ENCODE data around the gene HMGB1. TPM values are rescaled to one million over a fixed set of nuclear protein-coding genes. Genes with fewer than 3 reads are reported as not detected.
"Not testable (repeated sequence)": the region's sequence is repeated elsewhere in the genome, so short reads cannot be mapped to it uniquely, and the experiment has no call there.

HMGB1 gene
- total and polyA plus RNA-seq, 5 donors from 2014 or later: 363 to 723 (median 654) TPM

DNA sequence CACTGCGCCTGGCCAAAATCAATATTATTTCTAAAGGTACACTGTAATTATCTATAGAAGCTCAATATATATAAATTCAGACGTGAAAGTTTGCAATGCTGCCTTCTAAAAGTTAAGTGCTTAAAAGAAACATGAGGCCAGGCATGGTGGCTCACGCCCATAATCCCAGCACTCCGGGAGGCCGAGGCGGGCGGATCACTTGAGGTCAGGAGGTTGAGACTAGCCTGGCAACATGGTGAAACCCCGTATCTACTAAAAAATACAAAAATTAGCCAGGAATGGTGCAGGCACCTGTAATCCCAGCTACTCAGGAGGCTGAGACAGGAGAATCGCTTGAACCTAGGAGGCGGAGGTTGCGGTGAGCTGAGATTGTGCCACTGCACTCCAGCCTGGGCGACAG, 14.3 kb downstream of the HMGB1 start:
- H3K27me3 Mint-ChIP-seq; H3K4me3 Mint-ChIP-seq; H3K27me3 ChIP-seq (ENCODE audit: control insufficient read depth, insufficient read depth, low read length); H3K9me3 ChIP-seq (ENCODE audit: control insufficient read depth in 2 of 2, low read length in 2 of 2); H3K36me3 ChIP-seq (ENCODE audit: control insufficient read depth, insufficient read depth, low read length); H3K4me1 Mint-ChIP-seq; DNase-seq; H3K4me3 ChIP-seq (ENCODE audit: low read depth, low read length); H3K36me3 Mint-ChIP-seq; H3K27ac ChIP-seq (ENCODE audit: insufficient read depth, low read length, poor library complexity, severe bottlenecking); H3K27ac Mint-ChIP-seq; ATAC-seq (ENCODE audit: low read depth in 2 of 2); H3K4me1 ChIP-seq (ENCODE audit: control insufficient read depth, insufficient read depth, low read length, poor library complexity, severe bottlenecking); H3K9me3 Mint-ChIP-seq: not testable (repeated sequence)

DNA sequence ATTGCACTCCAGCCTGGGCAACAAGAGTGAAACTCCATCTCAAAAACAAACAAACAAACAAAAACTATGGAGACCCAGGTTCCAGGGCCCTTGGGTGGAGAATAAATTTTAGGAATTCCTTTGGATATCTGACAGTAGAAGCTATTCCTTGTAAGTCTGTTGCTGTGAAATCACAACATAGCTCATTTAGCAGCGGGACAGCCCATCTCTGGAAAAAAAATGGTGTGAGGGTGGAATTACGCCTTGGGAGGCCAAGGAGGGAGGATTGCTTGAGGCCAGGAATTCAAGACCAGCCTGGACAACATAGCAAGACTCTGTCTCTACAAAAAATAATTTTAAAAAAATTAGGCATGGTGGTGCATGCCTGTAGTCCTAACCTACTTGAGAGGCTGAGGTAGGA, 15.7 kb downstream of the HMGB1 start:
- no peaks in the 10 kb centered on the region for H3K4me1 ChIP-seq (ENCODE audit: control insufficient read depth, insufficient read depth, low read length, poor library complexity, severe bottlenecking)
- no peak overlapping the region for H3K27ac ChIP-seq (ENCODE audit: insufficient read depth, low read length, poor library complexity, severe bottlenecking)
- peaks cover 6% of the 10 kb centered on the region for H3K27me3 Mint-ChIP-seq
- DNase-seq (no peak), ATAC-seq (ENCODE audit: low read depth in 2 of 2) (no peak)
- no peaks in the 10 kb centered on the region for H3K27me3 ChIP-seq (ENCODE audit: control insufficient read depth, insufficient read depth, low read length)
- no peak overlapping the region for H3K4me3 Mint-ChIP-seq
- no peaks in the 10 kb centered on the region for H3K9me3 ChIP-seq (ENCODE audit: control insufficient read depth in 2 of 2, low read length in 2 of 2)
- H3K27ac Mint-ChIP-seq: no peak overlapping the region
- no peaks in the 10 kb centered on the region for H3K36me3 ChIP-seq (ENCODE audit: control insufficient read depth, insufficient read depth, low read length)
- H3K9me3 Mint-ChIP-seq: no peaks in the 10 kb centered on the region
- H3K4me1 Mint-ChIP-seq: peaks cover 0 to 7% (median 2%) of the 10 kb centered on the region in 4 donors
- H3K36me3 Mint-ChIP-seq: no peaks in the 10 kb centered on the region
- H3K4me3 ChIP-seq (ENCODE audit: low read depth, low read length): no peak overlapping the region

DNA sequence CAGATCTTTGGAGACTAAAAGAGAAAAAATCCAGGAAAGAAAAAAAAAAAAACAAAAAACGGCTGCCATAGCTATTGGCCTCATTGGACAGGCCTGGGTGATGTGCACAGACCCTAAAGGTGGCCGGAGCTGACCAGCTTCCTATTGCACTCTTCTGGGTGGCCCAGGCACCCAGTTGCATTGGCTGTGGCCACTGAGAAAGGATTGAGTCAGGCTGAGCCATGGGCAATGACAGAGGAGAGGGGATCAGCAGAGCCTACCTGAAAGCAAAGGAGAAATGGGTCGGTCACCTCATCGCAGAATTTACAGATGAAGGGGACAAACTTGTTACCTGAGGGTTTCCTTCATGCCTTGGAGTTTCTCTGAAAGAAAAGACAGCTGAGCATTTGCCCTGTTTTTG, 17.3 kb downstream of the HMGB1 start:
- no peaks in the 10 kb centered on the region for H3K4me1 ChIP-seq (ENCODE audit: control insufficient read depth, insufficient read depth, low read length, poor library complexity, severe bottlenecking)
- H3K27me3 ChIP-seq (ENCODE audit: control insufficient read depth, insufficient read depth, low read length): no peaks in the 10 kb centered on the region
- H3K36me3 ChIP-seq (ENCODE audit: control insufficient read depth, insufficient read depth, low read length): no peaks in the 10 kb centered on the region
- peaks cover 0 to 4% (median 2%) of the 10 kb centered on the region in 4 donors for H3K4me1 Mint-ChIP-seq
- H3K9me3 ChIP-seq (ENCODE audit: control insufficient read depth in 2 of 2, low read length in 2 of 2): no peaks in the 10 kb centered on the region
- no peak overlapping the region for H3K27ac ChIP-seq (ENCODE audit: insufficient read depth, low read length, poor library complexity, severe bottlenecking)
- DNase-seq (no peak), ATAC-seq (ENCODE audit: low read depth in 2 of 2) (no peak)
- H3K36me3 Mint-ChIP-seq: no peaks in the 10 kb centered on the region
- no peaks in the 10 kb centered on the region for H3K9me3 Mint-ChIP-seq
- no peak overlapping the region for H3K4me3 ChIP-seq (ENCODE audit: low read depth, low read length)
- no peak overlapping the region for H3K27ac Mint-ChIP-seq
- no peak overlapping the region for H3K4me3 Mint-ChIP-seq
- H3K27me3 Mint-ChIP-seq: peaks cover 6% of the 10 kb centered on the region

DNA sequence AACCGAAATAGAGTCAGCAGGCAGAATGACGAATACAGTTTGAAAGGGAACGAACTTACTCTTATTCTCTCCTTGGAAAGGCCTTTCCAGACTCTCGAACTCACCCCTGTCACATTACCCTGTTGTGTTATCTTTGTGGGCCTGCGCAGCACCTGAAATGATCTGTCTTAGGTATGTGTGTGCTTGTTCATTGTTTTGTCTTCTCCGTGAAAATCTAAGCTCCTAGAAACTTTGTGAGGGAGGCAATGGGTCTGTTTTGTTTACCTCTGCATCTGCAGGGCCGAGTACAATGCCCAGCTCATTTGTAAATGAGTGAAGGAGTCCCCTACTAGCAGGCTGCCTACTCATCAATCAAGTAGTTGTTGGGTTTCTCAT, 19.6 kb downstream of the HMGB1 start:
- H3K36me3 ChIP-seq (ENCODE audit: control insufficient read depth, insufficient read depth, low read length): no peaks in the 10 kb centered on the region
- H3K9me3 Mint-ChIP-seq: no peaks in the 10 kb centered on the region
- no peaks in the 10 kb centered on the region for H3K4me1 ChIP-seq (ENCODE audit: control insufficient read depth, insufficient read depth, low read length, poor library complexity, severe bottlenecking)
- ATAC-seq (ENCODE audit: low read depth in 2 of 2) (no peak), DNase-seq (no peak)
- no peak overlapping the region for H3K27ac ChIP-seq (ENCODE audit: insufficient read depth, low read length, poor library complexity, severe bottlenecking)
- no peak overlapping the region for H3K27ac Mint-ChIP-seq
- H3K27me3 Mint-ChIP-seq: peaks cover 6% of the 10 kb centered on the region
- no peak overlapping the region for H3K4me3 ChIP-seq (ENCODE audit: low read depth, low read length)
- H3K4me1 Mint-ChIP-seq: peaks cover 3 to 7% (median 5%) of the 10 kb centered on the region in 4 donors
- H3K4me3 Mint-ChIP-seq: no peak overlapping the region
- H3K9me3 ChIP-seq (ENCODE audit: control insufficient read depth in 2 of 2, low read length in 2 of 2): no peaks in the 10 kb centered on the region
- H3K27me3 ChIP-seq (ENCODE audit: control insufficient read depth, insufficient read depth, low read length): no peaks in the 10 kb centered on the region
- peaks cover 1% of the 10 kb centered on the region for H3K36me3 Mint-ChIP-seq

DNA sequence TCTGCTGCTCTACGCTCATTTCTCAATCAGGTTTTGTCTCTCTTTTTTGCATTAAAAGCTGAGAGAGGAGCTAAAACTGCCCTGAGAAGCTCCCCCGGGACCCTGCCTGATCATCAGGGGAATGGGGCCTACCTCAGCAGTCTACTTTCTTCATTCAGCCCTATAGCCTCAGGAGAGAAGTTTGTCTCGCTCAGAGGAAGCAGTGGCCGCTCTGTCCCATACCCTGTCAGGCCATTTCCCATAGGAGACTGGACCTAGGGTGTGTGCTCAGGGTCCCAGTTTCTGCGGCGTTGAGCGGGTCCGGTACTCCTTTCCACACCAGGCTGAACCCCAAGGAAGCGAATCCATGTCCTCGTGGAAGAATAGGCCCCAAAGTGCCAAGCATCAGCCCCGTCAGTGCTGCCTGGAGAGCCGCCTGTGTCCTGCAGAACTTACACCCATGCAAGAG, 21.8 kb downstream of the HMGB1 start:
- peaks cover 0 to 2% (median 0%) of the 10 kb centered on the region in 7 donors for H3K9me3 Mint-ChIP-seq
- no peak for DNase-seq
- peaks cover 6% of the 10 kb centered on the region for H3K27me3 Mint-ChIP-seq
- Histone ChIP-seq H3K36me3 (ENCODE audit: control insufficient read depth, insufficient read depth, low read length) (no peaks in the 10 kb centered on the region), H3K4me1 (ENCODE audit: control insufficient read depth, insufficient read depth, low read length, poor library complexity, severe bottlenecking) (no peaks in the 10 kb centered on the region), H3K4me3 (ENCODE audit: low read depth, low read length) (no peak overlapping the region), H3K27ac (ENCODE audit: insufficient read depth, low read length, poor library complexity, severe bottlenecking) (no peak overlapping the region), H3K9me3 (ENCODE audit: control insufficient read depth in 2 of 2, low read length in 2 of 2) (no peaks in the 10 kb centered on the region), H3K27me3 (ENCODE audit: control insufficient read depth, insufficient read depth, low read length) (no peaks in the 10 kb centered on the region)
- H3K4me1 Mint-ChIP-seq: peaks cover 5 to 9% (median 9%) of the 10 kb centered on the region in 4 donors
- H3K4me3 Mint-ChIP-seq: no peak overlapping the region
- H3K36me3 Mint-ChIP-seq: peaks cover 3% of the 10 kb centered on the region
- peak; percentile 25 to 28 for ATAC-seq (ENCODE audit: low read depth in 2 of 2)
- H3K27ac Mint-ChIP-seq: peak overlapping the region in 1 of 3 donors; percentile 23

DNA sequence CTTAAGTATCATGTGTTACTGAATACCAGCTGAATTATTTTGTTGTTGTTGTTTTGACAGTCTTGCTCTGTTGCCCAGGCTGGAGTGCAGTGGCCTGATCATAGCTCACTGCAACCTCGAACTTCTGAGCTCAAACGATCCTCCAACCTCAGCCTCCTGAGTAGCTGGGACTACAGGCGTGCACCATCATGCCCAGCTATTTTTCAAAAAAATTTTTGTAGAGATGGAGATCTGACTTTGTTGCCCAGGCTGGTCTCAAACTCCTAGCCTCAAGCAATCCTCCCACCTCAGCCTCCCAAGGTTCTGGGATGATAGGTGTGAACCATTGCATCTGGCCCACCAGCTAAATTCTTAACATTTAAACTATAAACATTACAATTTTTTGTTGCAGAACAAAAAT, 22.2 kb downstream of the HMGB1 start:
- H3K4me3 Mint-ChIP-seq; H3K4me3 ChIP-seq (ENCODE audit: low read depth, low read length); ATAC-seq (ENCODE audit: low read depth in 2 of 2); H3K27me3 ChIP-seq (ENCODE audit: control insufficient read depth, insufficient read depth, low read length); H3K36me3 ChIP-seq (ENCODE audit: control insufficient read depth, insufficient read depth, low read length); H3K9me3 ChIP-seq (ENCODE audit: control insufficient read depth in 2 of 2, low read length in 2 of 2); H3K9me3 Mint-ChIP-seq; H3K27me3 Mint-ChIP-seq; H3K4me1 ChIP-seq (ENCODE audit: control insufficient read depth, insufficient read depth, low read length, poor library complexity, severe bottlenecking); H3K27ac ChIP-seq (ENCODE audit: insufficient read depth, low read length, poor library complexity, severe bottlenecking); H3K4me1 Mint-ChIP-seq; H3K36me3 Mint-ChIP-seq; DNase-seq: not testable (repeated sequence)
- peak overlapping the region in 2 of 3 donors; percentile 23 to 38 for H3K27ac Mint-ChIP-seq

DNA sequence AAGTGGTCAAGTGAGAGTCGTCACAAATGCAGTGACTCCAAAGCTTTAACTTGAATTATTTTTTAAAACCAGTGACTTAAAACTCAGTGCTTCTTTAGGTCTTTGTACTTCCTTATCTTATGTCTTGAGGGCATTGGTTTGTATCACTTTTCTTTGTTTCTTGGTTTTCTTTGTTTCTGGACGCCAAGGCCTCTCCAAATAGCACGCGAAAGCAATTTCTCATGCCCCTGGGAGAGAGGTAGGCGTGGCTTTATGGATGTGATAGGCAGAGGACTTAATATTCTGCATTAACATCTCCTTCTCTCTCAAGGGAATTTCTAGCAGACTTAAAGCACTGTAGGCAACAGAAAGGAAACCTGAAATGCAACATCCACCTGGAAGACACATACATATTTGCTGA, 22.8 kb downstream of the HMGB1 start:
- Histone ChIP-seq H3K27me3 (ENCODE audit: control insufficient read depth, insufficient read depth, low read length) (no peaks in the 10 kb centered on the region), H3K27ac (ENCODE audit: insufficient read depth, low read length, poor library complexity, severe bottlenecking) (no peak overlapping the region), H3K4me3 (ENCODE audit: low read depth, low read length) (no peak overlapping the region), H3K9me3 (ENCODE audit: control insufficient read depth in 2 of 2, low read length in 2 of 2) (no peaks in the 10 kb centered on the region), H3K36me3 (ENCODE audit: control insufficient read depth, insufficient read depth, low read length) (no peaks in the 10 kb centered on the region), H3K4me1 (ENCODE audit: control insufficient read depth, insufficient read depth, low read length, poor library complexity, severe bottlenecking) (no peaks in the 10 kb centered on the region)
- ATAC-seq (ENCODE audit: low read depth in 2 of 2): no peak
- peaks cover 5 to 9% (median 9%) of the 10 kb centered on the region in 4 donors for H3K4me1 Mint-ChIP-seq
- no peak for DNase-seq
- peak overlapping the region in 1 of 3 donors; percentile 45 for H3K27ac Mint-ChIP-seq
- peaks cover 3% of the 10 kb centered on the region for H3K36me3 Mint-ChIP-seq
- peaks cover 6% of the 10 kb centered on the region for H3K27me3 Mint-ChIP-seq
- H3K9me3 Mint-ChIP-seq: peaks cover 0 to 2% (median 0%) of the 10 kb centered on the region in 7 donors
- no peak overlapping the region for H3K4me3 Mint-ChIP-seq

DNA sequence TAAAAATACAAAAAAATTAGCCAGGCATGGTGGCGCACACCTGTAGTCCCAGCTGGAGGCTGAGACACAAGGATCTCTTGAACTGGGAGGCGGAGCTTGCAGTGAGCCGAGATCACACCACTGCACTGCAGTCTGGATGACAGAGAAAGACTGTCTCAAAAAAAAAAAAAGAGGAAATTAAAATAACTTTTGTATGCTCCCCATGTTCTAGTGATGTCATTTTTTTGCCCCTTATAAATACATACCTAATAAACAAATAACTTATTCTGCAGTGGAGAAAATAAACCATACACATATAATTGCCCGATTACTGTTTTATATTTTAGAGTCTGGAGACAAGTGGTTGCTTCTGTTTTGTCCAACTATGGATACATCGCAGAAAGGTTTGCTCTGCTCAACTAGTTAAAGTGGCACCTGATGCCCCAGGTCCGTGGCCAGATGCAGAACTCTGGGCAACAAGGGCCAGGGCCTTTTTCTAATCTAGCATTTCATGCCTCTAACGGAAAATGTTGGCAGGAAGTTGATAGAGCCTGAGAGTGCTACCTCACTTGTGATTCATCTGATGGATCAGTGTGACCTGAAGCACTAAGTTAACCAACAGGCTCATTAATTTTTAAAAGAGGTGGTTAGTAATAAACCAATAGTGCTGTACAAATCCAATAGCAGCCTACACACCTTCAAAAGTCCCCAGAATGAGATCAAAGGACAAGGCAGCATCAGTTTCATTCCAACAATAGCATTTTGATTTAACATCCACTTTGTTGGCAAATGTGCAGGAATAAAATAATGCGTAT, 24.6 kb downstream of the HMGB1 start:
- Histone ChIP-seq H3K9me3 (ENCODE audit: control insufficient read depth in 2 of 2, low read length in 2 of 2) (no peaks in the 10 kb centered on the region), H3K36me3 (ENCODE audit: control insufficient read depth, insufficient read depth, low read length) (no peaks in the 10 kb centered on the region), H3K4me1 (ENCODE audit: control insufficient read depth, insufficient read depth, low read length, poor library complexity, severe bottlenecking) (no peaks in the 10 kb centered on the region), H3K4me3 (ENCODE audit: low read depth, low read length) (no peak overlapping the region), H3K27me3 (ENCODE audit: control insufficient read depth, insufficient read depth, low read length) (no peaks in the 10 kb centered on the region), H3K27ac (ENCODE audit: insufficient read depth, low read length, poor library complexity, severe bottlenecking) (no peak overlapping the region)
- DNase-seq (no peak), ATAC-seq (ENCODE audit: low read depth in 2 of 2) (peak in 1 of 2 donors; percentile 37)
- Mint-ChIP-seq H3K4me1 (peaks cover 5 to 9% (median 7%) of the 10 kb centered on the region in 4 donors), H3K4me3 (no peak overlapping the region), H3K9me3 (peaks cover 0 to 2% (median 0%) of the 10 kb centered on the region in 7 donors), H3K36me3 (peaks cover 3% of the 10 kb centered on the region), H3K27ac (peak overlapping the region in 2 of 3 donors; percentile 9 to 57), H3K27me3 (peaks cover 7% of the 10 kb centered on the region)

Measured in CD4-positive, CD25-positive, alpha-beta regulatory T cell (primary cell).